Neural cell (in vitro differentiated cells): Measurements from ENCODE around the gene XKRX. TPM values are rescaled to one million over a fixed set of nuclear protein-coding genes. Genes with fewer than 3 reads are reported as not detected.

Experiments used
- H2AFZ ChIP-seq: fragments of 200-600, 300-800 bp; sonication (generic), shearing (Covaris generic); 2 replicates; pipeline ENCODE4 v1.6.0; 2014; ENCODE audit warnings: low read depth, mild to moderate bottlenecking, antibody characterized with exemption, low read length, moderate library complexity
- H3F3A ChIP-seq: fragments of 200-600 bp; shearing (Covaris generic); 2 replicates; pipeline ENCODE4 v1.6.1; 2016; ENCODE audit warnings: mild to moderate bottlenecking, moderate library complexity, mixed read lengths, antibody characterized with exemption, low read length; ENCODE audit not compliant: insufficient read depth, poor library complexity, severe bottlenecking
- H3K27ac ChIP-seq: fragments of 200-600, 300-800 bp; sonication (generic), shearing (Covaris generic); 2 replicates; pipeline ENCODE4 v1.5.1; 2014; ENCODE audit warnings: mild to moderate bottlenecking, low read length, moderate library complexity
- H3K27me3 ChIP-seq: fragments of 300-800, 200-600 bp; sonication (generic), shearing (Covaris generic); 2 replicates; pipeline ENCODE4 v1.6.0; 2014; ENCODE audit warnings: mild to moderate bottlenecking, low read depth, low read length, moderate library complexity; ENCODE audit not compliant: insufficient read depth
- H3K36me3 ChIP-seq: fragments of 300-800, 200-600 bp; sonication (generic), shearing (Covaris generic); 2 replicates; pipeline ENCODE4 v1.5.1; 2014; ENCODE audit warnings: mild to moderate bottlenecking, antibody characterized with exemption, low read length, moderate library complexity; ENCODE audit not compliant: insufficient read depth
- H3K4me2 ChIP-seq: fragments of 300-800, 200-600 bp; sonication (generic), shearing (Covaris generic); 2 replicates; pipeline ENCODE4 v1.6.0; 2014; ENCODE audit warnings: mild to moderate bottlenecking, low read length
- H3K4me3 ChIP-seq: fragments of 300-800, 200-600 bp; sonication (generic), shearing (Covaris generic); 2 replicates; pipeline ENCODE4 v1.5.1; 2014; ENCODE audit warnings: mild to moderate bottlenecking, low read length, moderate library complexity
- H3K79me2 ChIP-seq: fragments of 200-600 bp; shearing (Covaris generic); replicated peaks from 2 replicates; pipeline ENCODE4 v1.6.0; 2014; ENCODE audit warnings: mild to moderate bottlenecking, low read length, moderate library complexity; ENCODE audit not compliant: insufficient read depth
- H3K9ac ChIP-seq: fragments of 300-800, 200-600 bp; sonication (generic), shearing (Covaris generic); 2 replicates; pipeline ENCODE4 v1.6.1; 2016; ENCODE audit warnings: mild to moderate bottlenecking, low read length, mixed read lengths
- H3K9me2 ChIP-seq: fragments of 200-600 bp; shearing (Covaris generic); 2 replicates; pipeline ENCODE4 v1.6.1; 2016; ENCODE audit warnings: mild to moderate bottlenecking, low read length, mixed read lengths; ENCODE audit not compliant: insufficient read depth
- H3K9me3 ChIP-seq: fragments of 200-600, 300-800 bp; sonication (generic), shearing (Covaris generic); 2 replicates; pipeline ENCODE4 v1.6.1; 2016; ENCODE audit warnings: mild to moderate bottlenecking, mixed run types, low read length, moderate library complexity, mixed read lengths
- H4K20me1 ChIP-seq: fragments of 200-600 bp; shearing (Covaris generic); 2 replicates; pipeline ENCODE4 v1.6.1; 2016; ENCODE audit warnings: mild to moderate bottlenecking, mixed run types; ENCODE audit not compliant: insufficient read depth
- CTCF ChIP-seq: fragments of 450-650 bp; IDR thresholded peaks from 2 replicates; pipeline ENCODE4 v1.5.1; 2014; ENCODE audit warnings: antibody characterized with exemption, mild to moderate bottlenecking, moderate library complexity; ENCODE audit not compliant: poor library complexity, severe bottlenecking
- EP300 ChIP-seq: fragments of 450-650 bp; conservative IDR thresholded peaks from 2 replicates; pipeline ENCODE4 v1.6.1; 2014; ENCODE audit warnings: antibody characterized with exemption, mild to moderate bottlenecking, moderate library complexity; ENCODE audit not compliant: poor library complexity, severe bottlenecking
- EZH2 ChIP-seq: fragments of 200-600, 300-800 bp; shearing (Covaris generic), sonication (generic); IDR thresholded peaks from 2 replicates; pipeline ENCODE4 v1.6.1; 2014; ENCODE audit warnings: antibody characterized with exemption, low read length, borderline replicate concordance, mild to moderate bottlenecking; ENCODE audit not compliant: insufficient read depth, poor library complexity, severe bottlenecking
- MXI1 ChIP-seq: fragments of 450-650 bp; conservative IDR thresholded peaks from 2 replicates; pipeline ENCODE4 v1.6.1; 2014; ENCODE audit warnings: antibody characterized with exemption, mild to moderate bottlenecking; ENCODE audit not compliant: poor library complexity, severe bottlenecking
- POLR2AphosphoS5 ChIP-seq: IDR thresholded peaks from 2 replicates; pipeline ENCODE4 v1.6.1; 2012
- RAD21 ChIP-seq: fragments of 450-650 bp; conservative IDR thresholded peaks from 2 replicates; pipeline ENCODE4 v1.6.1; 2014; ENCODE audit warnings: antibody characterized with exemption, mild to moderate bottlenecking, moderate library complexity
- REST ChIP-seq: IDR thresholded peaks from 2 replicates; pipeline ENCODE4 v1.6.1; 2012; ENCODE audit warnings: borderline replicate concordance
- SMC3 ChIP-seq: fragments of 450-650 bp; conservative IDR thresholded peaks from 2 replicates; pipeline ENCODE4 v1.6.1; 2014; ENCODE audit warnings: antibody characterized with exemption, mild to moderate bottlenecking, moderate library complexity; ENCODE audit not compliant: poor library complexity
- TAF1 ChIP-seq: IDR thresholded peaks from 2 replicates; pipeline ENCODE4 v1.6.1; 2012; ENCODE audit warnings: low read depth
- polyA plus RNA-seq: library from polyadenylated mRNA; depleted of rRNA; stranded (reverse); fragments of >200 nt; gene quantifications from 2 replicates; pipeline ENCODE4 v1.2.3, GENCODE V29; 2014

The XKRX gene
- polyA plus RNA-seq, 1 donor from 2014 or later: not detected

GRCh38 chrX:100926453-100926852, 2.3 kb downstream of the XKRX start:
- no peaks in the 10 kb centered on the region for H3K9me2 ChIP-seq
- H3K9ac ChIP-seq: no peak overlapping the region
- H3K9me3 ChIP-seq: no peaks in the 10 kb centered on the region
- H3K4me3 ChIP-seq: no peak overlapping the region
- H3K27me3 ChIP-seq: peaks cover 6% of the 10 kb centered on the region
- no peak overlapping the region for H3K27ac ChIP-seq
- no peak overlapping the region for H3K4me2 ChIP-seq
- H3K36me3 ChIP-seq: no peaks in the 10 kb centered on the region
- no peak for TF ChIP-seq RAD21
- no peak overlapping the region for H2AFZ ChIP-seq
- no peaks in the 10 kb centered on the region for H4K20me1 ChIP-seq
- H3K79me2 ChIP-seq: no peaks in the 10 kb centered on the region
- H3F3A ChIP-seq: no peaks in the 10 kb centered on the region

- TF ChIP-seq MXI1 (no peak), TAF1 (no peak), SMC3 (no peak), EZH2 (no peak), POLR2AphosphoS5 (no peak), REST (no peak), RAD21 (no peak), CTCF (no peak), EP300 (no peak)
- Histone ChIP-seq H3K36me3 (no peaks in the 10 kb centered on the region), H3K27me3 (peaks cover 6% of the 10 kb centered on the region)
Measured at GRCh38 chrX:100924375-100924774, 4.3 kb downstream of the XKRX start.

GRCh38 chrX:100915562-100915961, 13.2 kb downstream of the XKRX start:
- H3K4me2 ChIP-seq: no peak overlapping the region
- H2AFZ ChIP-seq: no peak overlapping the region
- H3K9ac ChIP-seq: no peak overlapping the region
- no peaks in the 10 kb centered on the region for H3K9me2 ChIP-seq
- H3K79me2 ChIP-seq: no peaks in the 10 kb centered on the region
- no peaks in the 10 kb centered on the region for H3F3A ChIP-seq
- H3K9me3 ChIP-seq: no peaks in the 10 kb centered on the region
- no peaks in the 10 kb centered on the region for H3K27me3 ChIP-seq
- H3K27ac ChIP-seq: no peak overlapping the region
- H3K36me3 ChIP-seq: no peaks in the 10 kb centered on the region
- H3K4me3 ChIP-seq: no peak overlapping the region
- no peak for TF ChIP-seq TAF1
- no peaks in the 10 kb centered on the region for H4K20me1 ChIP-seq

More at GRCh38 chrX:100924375-100924774, 4.3 kb downstream of the XKRX start:
- no peak overlapping the region for H3K4me3 ChIP-seq
- H3K27ac ChIP-seq: no peak overlapping the region
- no peak overlapping the region for H3K9ac ChIP-seq
- no peaks in the 10 kb centered on the region for H4K20me1 ChIP-seq
- no peaks in the 10 kb centered on the region for H3K79me2 ChIP-seq
- no peak overlapping the region for H2AFZ ChIP-seq
- H3K9me2 ChIP-seq: no peaks in the 10 kb centered on the region
- no peak overlapping the region for H3K4me2 ChIP-seq
- no peaks in the 10 kb centered on the region for H3K9me3 ChIP-seq
- no peaks in the 10 kb centered on the region for H3F3A ChIP-seq
